SK-N-SH (cell line): Measurements from ENCODE around the gene KIFC3.
"Not testable (repeated sequence)": the region's sequence is repeated elsewhere in the genome, so short reads cannot be mapped to it uniquely, and the experiment has no call there.

Experiments
- EP300 ChIP-seq, 2 experiments: IDR thresholded peaks; 2 replicates each; pipeline versions ENCODE4 v1.4.0 to v1.6.1; 2012; ENCODE audit warnings: borderline replicate concordance in 1 of 2, low read depth in 1 of 2, low read length in 1 of 2
- POLR2AphosphoS5 ChIP-seq: IDR thresholded peaks from 2 replicates; pipeline ENCODE4 v1.6.1; 2012; ENCODE audit warnings: low read depth, low read length
- RCOR1 ChIP-seq: fragments of 150-350 bp; IDR thresholded peaks from 2 replicates; pipeline ENCODE4 v1.6.1; 2017; ENCODE audit warnings: antibody characterized with exemption, low read length
- TAF1 ChIP-seq: IDR thresholded peaks from 2 replicates; pipeline ENCODE4 v1.6.1; 2012; ENCODE audit warnings: low read depth, mild to moderate bottlenecking, low read length, moderate library complexity, borderline replicate concordance
- TF ChIP-seq, protein P1 (sequence below): fragments of 150-350 bp; IDR thresholded peaks from 2 replicates; pipeline ENCODE4 v1.6.1; 2017; ENCODE audit warnings: antibody characterized with exemption, low read length, low read depth, borderline replicate concordance
- TF ChIP-seq, protein P2 (sequence below): fragments of 200-600 bp; sonication (generic); IDR thresholded peaks from 2 replicates; pipeline ENCODE4 v1.6.1; 2017; ENCODE audit warnings: antibody characterized with exemption, mild to moderate bottlenecking, moderate library complexity
- TF ChIP-seq, protein P3 (sequence below): IDR thresholded peaks from 2 replicates; pipeline ENCODE4; 2012

DNA sequence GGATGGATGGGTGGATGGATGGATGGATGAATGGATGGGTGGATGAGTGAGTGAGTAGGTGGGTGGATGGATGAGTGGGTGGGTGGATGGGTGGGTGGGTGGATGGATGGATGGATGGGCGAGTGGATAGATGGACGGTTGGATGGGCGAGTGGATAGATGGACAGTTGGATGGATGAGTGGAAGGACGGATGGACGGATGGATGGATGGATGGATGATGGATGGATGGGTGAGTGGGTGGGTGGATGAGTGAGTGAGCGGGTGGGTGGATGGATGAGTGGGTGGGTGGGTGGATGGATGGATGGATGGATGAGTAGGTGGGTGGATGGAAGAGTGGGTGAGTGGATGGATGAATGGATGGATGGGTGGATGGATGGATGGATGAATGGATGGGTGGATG lies 72.4 kb downstream of the KIFC3 start:
- TF ChIP-seq, protein P1, sequence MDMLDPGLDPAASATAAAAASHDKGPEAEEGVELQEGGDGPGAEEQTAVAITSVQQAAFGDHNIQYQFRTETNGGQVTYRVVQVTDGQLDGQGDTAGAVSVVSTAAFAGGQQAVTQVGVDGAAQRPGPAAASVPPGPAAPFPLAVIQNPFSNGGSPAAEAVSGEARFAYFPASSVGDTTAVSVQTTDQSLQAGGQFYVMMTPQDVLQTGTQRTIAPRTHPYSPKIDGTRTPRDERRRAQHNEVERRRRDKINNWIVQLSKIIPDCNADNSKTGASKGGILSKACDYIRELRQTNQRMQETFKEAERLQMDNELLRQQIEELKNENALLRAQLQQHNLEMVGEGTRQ, result not testable (repeated sequence)
- not testable (repeated sequence) for TF ChIP-seq RCOR1; EP300 (IDR thresholded peaks at IDR 0.05; ENCODE audit: borderline replicate concordance in 1 of 2, low read depth in 1 of 2, low read length in 1 of 2); POLR2AphosphoS5; TAF1
- TF ChIP-seq, protein P2, sequence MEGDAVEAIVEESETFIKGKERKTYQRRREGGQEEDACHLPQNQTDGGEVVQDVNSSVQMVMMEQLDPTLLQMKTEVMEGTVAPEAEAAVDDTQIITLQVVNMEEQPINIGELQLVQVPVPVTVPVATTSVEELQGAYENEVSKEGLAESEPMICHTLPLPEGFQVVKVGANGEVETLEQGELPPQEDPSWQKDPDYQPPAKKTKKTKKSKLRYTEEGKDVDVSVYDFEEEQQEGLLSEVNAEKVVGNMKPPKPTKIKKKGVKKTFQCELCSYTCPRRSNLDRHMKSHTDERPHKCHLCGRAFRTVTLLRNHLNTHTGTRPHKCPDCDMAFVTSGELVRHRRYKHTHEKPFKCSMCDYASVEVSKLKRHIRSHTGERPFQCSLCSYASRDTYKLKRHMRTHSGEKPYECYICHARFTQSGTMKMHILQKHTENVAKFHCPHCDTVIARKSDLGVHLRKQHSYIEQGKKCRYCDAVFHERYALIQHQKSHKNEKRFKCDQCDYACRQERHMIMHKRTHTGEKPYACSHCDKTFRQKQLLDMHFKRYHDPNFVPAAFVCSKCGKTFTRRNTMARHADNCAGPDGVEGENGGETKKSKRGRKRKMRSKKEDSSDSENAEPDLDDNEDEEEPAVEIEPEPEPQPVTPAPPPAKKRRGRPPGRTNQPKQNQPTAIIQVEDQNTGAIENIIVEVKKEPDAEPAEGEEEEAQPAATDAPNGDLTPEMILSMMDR, result not testable (repeated sequence)
- TF ChIP-seq, protein P3, sequence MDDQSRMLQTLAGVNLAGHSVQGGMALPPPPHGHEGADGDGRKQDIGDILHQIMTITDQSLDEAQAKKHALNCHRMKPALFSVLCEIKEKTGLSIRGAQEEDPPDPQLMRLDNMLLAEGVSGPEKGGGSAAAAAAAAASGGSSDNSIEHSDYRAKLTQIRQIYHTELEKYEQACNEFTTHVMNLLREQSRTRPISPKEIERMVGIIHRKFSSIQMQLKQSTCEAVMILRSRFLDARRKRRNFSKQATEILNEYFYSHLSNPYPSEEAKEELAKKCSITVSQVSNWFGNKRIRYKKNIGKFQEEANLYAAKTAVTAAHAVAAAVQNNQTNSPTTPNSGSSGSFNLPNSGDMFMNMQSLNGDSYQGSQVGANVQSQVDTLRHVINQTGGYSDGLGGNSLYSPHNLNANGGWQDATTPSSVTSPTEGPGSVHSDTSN, result not testable (repeated sequence)
